Activated T-cell treated with anti-CD3 and anti-CD28 coated beads, Interleukin-2, amount 50 U/mL, for 72 hours (primary cell): ENCODE data around the gene ZCCHC24. TPM values are rescaled to one million over a fixed set of nuclear protein-coding genes. Genes with fewer than 3 reads are reported as not detected.
"Not testable (repeated sequence)": the region's sequence is repeated elsewhere in the genome, so short reads cannot be mapped to it uniquely, and the experiment has no call there.

Experiments
- ATAC-seq, 2 donors: fragments of 150-1000 bp; cut with Tn5 transposase; replicated peaks in 1 of 2; 2 replicates each; pipeline ENCODE4 v1.10.0; 2021; ENCODE audit warnings: moderate library complexity in 2 of 2, mild to moderate bottlenecking in 1 of 2
- DNase-seq, 2 donors: peaks; one replicate each; pipeline ENCODE4 v3.0.0; 2021 to 2022; ENCODE audit warnings: mixed read lengths in 1 of 2
- H3K27ac Mint-ChIP-seq: one replicate; pipeline ENCODE4 v1.8.0; 2022; ENCODE audit warnings: mild to moderate bottlenecking, moderate library complexity, mixed read lengths
- H3K27me3 Mint-ChIP-seq: one replicate; pipeline ENCODE4 v1.8.0; 2022; ENCODE audit warnings: low read depth, mixed read lengths
- H3K36me3 Mint-ChIP-seq, 2 donors: one replicate each; pipeline ENCODE4 v1.8.0; 2022; ENCODE audit warnings: mixed read lengths in 2 of 2, mild to moderate bottlenecking in 1 of 2; ENCODE audit not compliant: insufficient read depth in 2 of 2
- H3K4me1 Mint-ChIP-seq: one replicate; pipeline ENCODE4 v1.8.0; 2022; ENCODE audit warnings: low read depth, mixed read lengths
- H3K4me3 Mint-ChIP-seq, 2 donors: one replicate each; pipeline ENCODE4 v1.8.0; 2022; ENCODE audit warnings: mild to moderate bottlenecking in 2 of 2, mixed read lengths in 2 of 2, moderate library complexity in 2 of 2
- H3K9me3 Mint-ChIP-seq, 2 donors: one replicate each; pipeline ENCODE4 v1.8.0; 2022; ENCODE audit warnings: mixed read lengths in 2 of 2
- total RNA-seq, 2 donors: library from RNA; stranded (reverse); gene quantifications; one replicate each; pipeline ENCODE4 v1.2.3, GENCODE V29; 2022

Gene ZCCHC24
- total RNA-seq, 2 donors from 2014 or later: 1.1 to 1.7 TPM

GRCh38 chr10:79448732-79449049 lies 3.3 kb upstream of the ZCCHC24 start:
- H3K27ac Mint-ChIP-seq: no peak overlapping the region
- no peaks in the 10 kb centered on the region for H3K36me3 Mint-ChIP-seq
- peaks cover 22% of the 10 kb centered on the region for H3K27me3 Mint-ChIP-seq
- no peaks in the 10 kb centered on the region for H3K9me3 Mint-ChIP-seq
- no peak for DNase-seq
- H3K4me1 Mint-ChIP-seq: peaks cover 22% of the 10 kb centered on the region
- no peak overlapping the region for H3K4me3 Mint-ChIP-seq
- no peak for ATAC-seq

GRCh38 chr10:79447911-79448731 lies 2.7 kb upstream of the ZCCHC24 start:
- Mint-ChIP-seq H3K27me3 (peaks cover 22% of the 10 kb centered on the region), H3K9me3 (no peaks in the 10 kb centered on the region), H3K27ac (no peak overlapping the region), H3K4me1 (peaks cover 28% of the 10 kb centered on the region), H3K4me3 (no peak overlapping the region), H3K36me3 (no peaks in the 10 kb centered on the region)
- DNase-seq: no peak
- ATAC-seq: no peak

- H3K4me1 Mint-ChIP-seq: peaks cover 28% of the 10 kb centered on the region
- not testable (repeated sequence) for H3K9me3 Mint-ChIP-seq, ATAC-seq, H3K36me3 Mint-ChIP-seq, DNase-seq, H3K27ac Mint-ChIP-seq
- H3K27me3 Mint-ChIP-seq: peaks cover 26% of the 10 kb centered on the region
- H3K4me3 Mint-ChIP-seq: peak overlapping the region; percentile 47 to 81
Measured at GRCh38 chr10:79447249-79447648, 1.8 kb upstream of the ZCCHC24 start.

- no peak overlapping the region for H3K27ac Mint-ChIP-seq
- peaks cover 28% of the 10 kb centered on the region for H3K4me1 Mint-ChIP-seq
- ATAC-seq: no peak
- H3K4me3 Mint-ChIP-seq: peak overlapping the region; percentile 47 to 81
- H3K9me3 Mint-ChIP-seq: no peaks in the 10 kb centered on the region
- no peak for DNase-seq
- no peaks in the 10 kb centered on the region for H3K36me3 Mint-ChIP-seq
- H3K27me3 Mint-ChIP-seq: peaks cover 26% of the 10 kb centered on the region
Measured at GRCh38 chr10:79446758-79447084, 1.3 kb upstream of the ZCCHC24 start.

GRCh38 chr10:79445977-79446757 lies 743 bp upstream of the ZCCHC24 start:
- H3K4me3 Mint-ChIP-seq: peak overlapping the region; percentile 72 to 81
- H3K9me3 Mint-ChIP-seq: no peaks in the 10 kb centered on the region
- H3K4me1 Mint-ChIP-seq: peaks cover 28% of the 10 kb centered on the region
- ATAC-seq (peak; percentile 3 to 4), DNase-seq (peak; percentile 16 to 22)
- H3K36me3 Mint-ChIP-seq: no peaks in the 10 kb centered on the region
- no peak overlapping the region for H3K27ac Mint-ChIP-seq
- H3K27me3 Mint-ChIP-seq: peaks cover 26% of the 10 kb centered on the region

GRCh38 chr10:79444199-79445119 lies 965 bp downstream of the ZCCHC24 start:
- H3K27me3 Mint-ChIP-seq: peaks cover 26% of the 10 kb centered on the region
- peak overlapping the region; percentile 83 to 87 for H3K4me3 Mint-ChIP-seq
- H3K36me3 Mint-ChIP-seq: no peaks in the 10 kb centered on the region
- ATAC-seq (peak; percentile 22 to 37), DNase-seq (peak; percentile 59)
- no peak overlapping the region for H3K27ac Mint-ChIP-seq
- no peaks in the 10 kb centered on the region for H3K9me3 Mint-ChIP-seq
- H3K4me1 Mint-ChIP-seq: peaks cover 28% of the 10 kb centered on the region

GRCh38 chr10:79443338-79444198 lies 1.9 kb downstream of the ZCCHC24 start:
- H3K27ac Mint-ChIP-seq: no peak overlapping the region
- peak overlapping the region; percentile 83 to 87 for H3K4me3 Mint-ChIP-seq
- peaks cover 26% of the 10 kb centered on the region for H3K27me3 Mint-ChIP-seq
- no peaks in the 10 kb centered on the region for H3K9me3 Mint-ChIP-seq
- no peaks in the 10 kb centered on the region for H3K36me3 Mint-ChIP-seq
- ATAC-seq (no peak), DNase-seq (no peak)
- H3K4me1 Mint-ChIP-seq: peaks cover 28% of the 10 kb centered on the region

GRCh38 chr10:79442171-79443040 lies 3.0 kb downstream of the ZCCHC24 start:
- H3K4me3 Mint-ChIP-seq: no peak overlapping the region
- no peaks in the 10 kb centered on the region for H3K36me3 Mint-ChIP-seq
- DNase-seq (no peak), ATAC-seq (no peak)
- peaks cover 28% of the 10 kb centered on the region for H3K4me1 Mint-ChIP-seq
- peaks cover 30% of the 10 kb centered on the region for H3K27me3 Mint-ChIP-seq
- H3K27ac Mint-ChIP-seq: no peak overlapping the region
- no peaks in the 10 kb centered on the region for H3K9me3 Mint-ChIP-seq

- DNase-seq: no peak
- Mint-ChIP-seq H3K4me1 (peaks cover 23% of the 10 kb centered on the region), H3K4me3 (no peak overlapping the region), H3K27ac (no peak overlapping the region), H3K27me3 (peaks cover 24% of the 10 kb centered on the region), H3K36me3 (no peaks in the 10 kb centered on the region), H3K9me3 (no peaks in the 10 kb centered on the region)
- no peak for ATAC-seq
Measured at GRCh38 chr10:79441433-79441832, 4.0 kb downstream of the ZCCHC24 start.

GRCh38 chr10:79440281-79440680 lies 5.1 kb downstream of the ZCCHC24 start:
- Mint-ChIP-seq H3K36me3 (no peaks in the 10 kb centered on the region), H3K4me1 (peaks cover 17% of the 10 kb centered on the region), H3K4me3 (no peak overlapping the region), H3K27me3 (peaks cover 24% of the 10 kb centered on the region), H3K27ac (no peak overlapping the region), H3K9me3 (no peaks in the 10 kb centered on the region)
- ATAC-seq (no peak), DNase-seq (no peak)

- DNase-seq: no peak
- Mint-ChIP-seq H3K27ac (no peak overlapping the region), H3K36me3 (no peaks in the 10 kb centered on the region), H3K27me3 (peaks cover 14% of the 10 kb centered on the region), H3K9me3 (no peaks in the 10 kb centered on the region), H3K4me3 (no peak overlapping the region), H3K4me1 (peaks cover 23% of the 10 kb centered on the region)
- no peak for ATAC-seq
Measured at GRCh38 chr10:79438699-79439085, 6.7 kb downstream of the ZCCHC24 start.
